ENCODE measurements around the gene LHFPL3.

DNA sequence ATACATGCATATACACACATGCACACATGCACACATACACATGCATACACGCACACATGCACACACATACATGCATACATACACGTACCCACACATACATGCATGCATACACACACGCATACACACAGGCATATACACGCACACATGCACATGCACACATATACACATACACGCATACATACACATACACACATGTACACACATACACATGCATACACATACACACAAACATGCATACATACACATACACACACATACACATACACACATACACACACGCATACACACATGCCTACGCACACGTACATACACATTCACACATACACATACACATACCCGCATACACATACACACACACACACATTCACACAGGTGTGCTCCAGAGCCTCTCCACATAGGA, 604.6 kb downstream of the LHFPL3 start:
- TF ChIP-seq, protein P1, sequence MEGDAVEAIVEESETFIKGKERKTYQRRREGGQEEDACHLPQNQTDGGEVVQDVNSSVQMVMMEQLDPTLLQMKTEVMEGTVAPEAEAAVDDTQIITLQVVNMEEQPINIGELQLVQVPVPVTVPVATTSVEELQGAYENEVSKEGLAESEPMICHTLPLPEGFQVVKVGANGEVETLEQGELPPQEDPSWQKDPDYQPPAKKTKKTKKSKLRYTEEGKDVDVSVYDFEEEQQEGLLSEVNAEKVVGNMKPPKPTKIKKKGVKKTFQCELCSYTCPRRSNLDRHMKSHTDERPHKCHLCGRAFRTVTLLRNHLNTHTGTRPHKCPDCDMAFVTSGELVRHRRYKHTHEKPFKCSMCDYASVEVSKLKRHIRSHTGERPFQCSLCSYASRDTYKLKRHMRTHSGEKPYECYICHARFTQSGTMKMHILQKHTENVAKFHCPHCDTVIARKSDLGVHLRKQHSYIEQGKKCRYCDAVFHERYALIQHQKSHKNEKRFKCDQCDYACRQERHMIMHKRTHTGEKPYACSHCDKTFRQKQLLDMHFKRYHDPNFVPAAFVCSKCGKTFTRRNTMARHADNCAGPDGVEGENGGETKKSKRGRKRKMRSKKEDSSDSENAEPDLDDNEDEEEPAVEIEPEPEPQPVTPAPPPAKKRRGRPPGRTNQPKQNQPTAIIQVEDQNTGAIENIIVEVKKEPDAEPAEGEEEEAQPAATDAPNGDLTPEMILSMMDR (IDR thresholded peaks at IDR 0.05; ENCODE audit: insufficient read depth, low read length) = no peak
- TF ChIP-seq POLR2AphosphoS5 (IDR thresholded peaks at IDR 0.05; ENCODE audit: low read depth) = no peak
- TF ChIP-seq, protein P2, sequence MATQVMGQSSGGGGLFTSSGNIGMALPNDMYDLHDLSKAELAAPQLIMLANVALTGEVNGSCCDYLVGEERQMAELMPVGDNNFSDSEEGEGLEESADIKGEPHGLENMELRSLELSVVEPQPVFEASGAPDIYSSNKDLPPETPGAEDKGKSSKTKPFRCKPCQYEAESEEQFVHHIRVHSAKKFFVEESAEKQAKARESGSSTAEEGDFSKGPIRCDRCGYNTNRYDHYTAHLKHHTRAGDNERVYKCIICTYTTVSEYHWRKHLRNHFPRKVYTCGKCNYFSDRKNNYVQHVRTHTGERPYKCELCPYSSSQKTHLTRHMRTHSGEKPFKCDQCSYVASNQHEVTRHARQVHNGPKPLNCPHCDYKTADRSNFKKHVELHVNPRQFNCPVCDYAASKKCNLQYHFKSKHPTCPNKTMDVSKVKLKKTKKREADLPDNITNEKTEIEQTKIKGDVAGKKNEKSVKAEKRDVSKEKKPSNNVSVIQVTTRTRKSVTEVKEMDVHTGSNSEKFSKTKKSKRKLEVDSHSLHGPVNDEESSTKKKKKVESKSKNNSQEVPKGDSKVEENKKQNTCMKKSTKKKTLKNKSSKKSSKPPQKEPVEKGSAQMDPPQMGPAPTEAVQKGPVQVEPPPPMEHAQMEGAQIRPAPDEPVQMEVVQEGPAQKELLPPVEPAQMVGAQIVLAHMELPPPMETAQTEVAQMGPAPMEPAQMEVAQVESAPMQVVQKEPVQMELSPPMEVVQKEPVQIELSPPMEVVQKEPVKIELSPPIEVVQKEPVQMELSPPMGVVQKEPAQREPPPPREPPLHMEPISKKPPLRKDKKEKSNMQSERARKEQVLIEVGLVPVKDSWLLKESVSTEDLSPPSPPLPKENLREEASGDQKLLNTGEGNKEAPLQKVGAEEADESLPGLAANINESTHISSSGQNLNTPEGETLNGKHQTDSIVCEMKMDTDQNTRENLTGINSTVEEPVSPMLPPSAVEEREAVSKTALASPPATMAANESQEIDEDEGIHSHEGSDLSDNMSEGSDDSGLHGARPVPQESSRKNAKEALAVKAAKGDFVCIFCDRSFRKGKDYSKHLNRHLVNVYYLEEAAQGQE (IDR thresholded peaks at IDR 0.05; ENCODE audit: insufficient replicate concordance, low read depth) = no peak
- no peak for TF ChIP-seq GABPA (IDR thresholded peaks at IDR 0.05; ENCODE audit: low read depth)
- TF ChIP-seq SPI1 (IDR thresholded peaks at IDR 0.05; ENCODE audit: borderline replicate concordance, low read depth) = no peak
